ENCODE data around the gene STK26. TPM values are rescaled to one million over a fixed set of nuclear protein-coding genes. Genes with fewer than 3 reads are reported as not detected.
A peak's percentile ranks its signal among the peaks of the same experiment; 100 is the strongest.

Gene STK26
- total and polyA plus RNA-seq, 4 donors = 9.1 to 16.4 (median 11.1) TPM

DNA sequence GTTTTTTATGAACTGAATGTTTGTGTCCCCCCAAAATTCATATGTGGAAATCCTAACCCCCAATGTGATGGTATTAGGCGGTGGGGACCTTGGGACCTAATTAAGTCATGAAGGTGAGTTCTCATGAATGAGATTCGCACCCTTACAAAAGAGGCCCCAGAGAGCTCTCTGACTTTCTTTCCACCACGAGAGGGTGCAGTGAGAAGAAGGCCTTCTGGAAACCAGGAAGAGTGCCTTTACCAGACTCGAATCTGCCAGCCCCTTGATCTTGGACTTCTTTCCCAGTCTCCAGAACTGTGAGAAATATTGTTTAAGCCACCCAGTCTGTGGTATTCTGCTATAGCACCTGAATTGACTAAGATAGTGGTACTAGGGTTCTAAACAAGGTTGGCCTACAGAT is 40.8 kb downstream of the STK26 start:
- WGBS, 2 donors = 61 to 98% methylated on average over 4 of the region's 4 CpGs
- no peak for TF ChIP-seq CTCF (IDR thresholded peaks at IDR 0.05; ENCODE audit: control extremely low read depth, extremely low read depth)
- no peak for DNase-seq

GRCh38 chrX:132068405-132068804 is 45.3 kb downstream of the STK26 start:
- no peak for ATAC-seq (ENCODE audit: insufficient read depth, low FRiP score)
- DNase-seq = no peak
- H3K9ac ChIP-seq (ENCODE audit: insufficient read depth in 1 of 2, low read length in 2 of 2) = no peak overlapping the region
- H3K9me3 ChIP-seq (ENCODE audit: control insufficient read depth in 4 of 4, insufficient read depth in 3 of 4, low read length in 3 of 4) = no peaks in the 10 kb centered on the region
- no peak for TF ChIP-seq CTCF (IDR thresholded peaks at IDR 0.05; ENCODE audit: control extremely low read depth, extremely low read depth)
- WGBS, 2 donors = 64 to 95% methylated on average over 1 of the region's 1 CpG
- H3K27me3 ChIP-seq (ENCODE audit: control insufficient read depth in 3 of 3, insufficient read depth in 3 of 3, low read length in 2 of 3) = peaks cover 0 to 61% (median 26%) of the 10 kb centered on the region in 3 donors
- no peaks in the 10 kb centered on the region for H3K4me1 ChIP-seq (ENCODE audit: control insufficient read depth in 5 of 5, insufficient read depth in 5 of 5, low read length in 5 of 5)
- H3K36me3 ChIP-seq (ENCODE audit: control insufficient read depth in 4 of 4, insufficient read depth in 4 of 4, low read length in 4 of 4) = no peaks in the 10 kb centered on the region
- no peak overlapping the region for H3K4me3 ChIP-seq
- H3K27ac ChIP-seq (ENCODE audit: low read depth in 1 of 2, low read length in 1 of 2) = no peak overlapping the region

More for the DNA sequence above, 40.8 kb downstream of the STK26 start:
- no peak overlapping the region for H3K4me3 ChIP-seq
- no peaks in the 10 kb centered on the region for H3K9me3 ChIP-seq (ENCODE audit: control insufficient read depth in 4 of 4, insufficient read depth in 3 of 4, low read length in 3 of 4)
- H3K36me3 ChIP-seq (ENCODE audit: control insufficient read depth in 4 of 4, insufficient read depth in 4 of 4, low read length in 4 of 4) = no peaks in the 10 kb centered on the region
- ATAC-seq (ENCODE audit: insufficient read depth, low FRiP score) = no peak
- no peak overlapping the region for H3K9ac ChIP-seq (ENCODE audit: insufficient read depth in 1 of 2, low read length in 2 of 2)
- H3K27me3 ChIP-seq (ENCODE audit: control insufficient read depth in 3 of 3, insufficient read depth in 3 of 3, low read length in 2 of 3) = peaks cover 0 to 50% (median 39%) of the 10 kb centered on the region in 3 donors
- H3K27ac ChIP-seq (ENCODE audit: low read depth in 1 of 2, low read length in 1 of 2) = no peak overlapping the region
- no peaks in the 10 kb centered on the region for H3K4me1 ChIP-seq (ENCODE audit: control insufficient read depth in 5 of 5, insufficient read depth in 5 of 5, low read length in 5 of 5)

GRCh38 chrX:132071254-132071653 is 48.2 kb downstream of the STK26 start:
- Histone ChIP-seq H3K4me1 (ENCODE audit: control insufficient read depth in 5 of 5, insufficient read depth in 5 of 5, low read length in 5 of 5) (no peaks in the 10 kb centered on the region), H3K27ac (ENCODE audit: low read depth in 1 of 2, low read length in 1 of 2) (no peak overlapping the region), H3K9ac (ENCODE audit: insufficient read depth in 1 of 2, low read length in 2 of 2) (no peak overlapping the region), H3K27me3 (ENCODE audit: control insufficient read depth in 3 of 3, insufficient read depth in 3 of 3, low read length in 2 of 3) (peaks cover 0 to 61% (median 20%) of the 10 kb centered on the region in 3 donors), H3K36me3 (ENCODE audit: control insufficient read depth in 4 of 4, insufficient read depth in 4 of 4, low read length in 4 of 4) (no peaks in the 10 kb centered on the region), H3K9me3 (ENCODE audit: control insufficient read depth in 4 of 4, insufficient read depth in 3 of 4, low read length in 3 of 4) (no peaks in the 10 kb centered on the region), H3K4me3 (no peak overlapping the region)
- TF ChIP-seq CTCF (IDR thresholded peaks at IDR 0.05; ENCODE audit: control extremely low read depth, extremely low read depth) = no peak
- ATAC-seq (ENCODE audit: insufficient read depth, low FRiP score) (no peak), DNase-seq (peak in 2 of 3 donors; percentile 1 to 35)

DNA sequence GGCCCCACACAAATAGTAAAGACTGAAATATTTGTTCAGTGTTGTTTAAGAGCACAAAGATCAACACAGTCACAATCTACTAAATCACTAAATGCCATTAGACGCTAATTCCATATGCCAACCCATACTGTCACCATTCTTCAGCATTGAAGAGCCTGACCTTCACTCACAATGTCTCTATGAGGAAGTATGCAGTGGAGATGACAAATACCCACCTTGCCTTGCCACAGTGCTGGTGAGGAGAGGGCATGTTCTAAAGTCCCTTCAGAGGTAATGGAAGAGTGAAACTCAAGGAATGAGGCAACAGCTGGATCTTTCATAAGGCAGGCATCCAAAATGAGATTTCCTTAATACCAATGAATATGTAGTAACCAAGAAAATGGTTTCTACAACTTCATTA is 54.3 kb downstream of the STK26 start:
- no peaks in the 10 kb centered on the region for H3K36me3 ChIP-seq (ENCODE audit: control insufficient read depth in 4 of 4, insufficient read depth in 4 of 4, low read length in 4 of 4)
- no peak for ATAC-seq (ENCODE audit: insufficient read depth, low FRiP score)

More for the DNA sequence above, 54.3 kb downstream of the STK26 start:
- no peak for TF ChIP-seq CTCF (IDR thresholded peaks at IDR 0.05; ENCODE audit: control extremely low read depth, extremely low read depth)
- H3K4me1 ChIP-seq (ENCODE audit: control insufficient read depth in 5 of 5, insufficient read depth in 5 of 5, low read length in 5 of 5) = no peaks in the 10 kb centered on the region
- no peak overlapping the region for H3K9ac ChIP-seq (ENCODE audit: insufficient read depth in 1 of 2, low read length in 2 of 2)
- WGBS, 2 donors = 77 to 78% methylated on average over 1 of the region's 1 CpG
- H3K27ac ChIP-seq (ENCODE audit: low read depth in 1 of 2, low read length in 1 of 2) = no peak overlapping the region
- peaks cover 2 to 76% (median 16%) of the 10 kb centered on the region in 3 donors for H3K27me3 ChIP-seq (ENCODE audit: control insufficient read depth in 3 of 3, insufficient read depth in 3 of 3, low read length in 2 of 3)
- DNase-seq = no peak
- no peaks in the 10 kb centered on the region for H3K9me3 ChIP-seq (ENCODE audit: control insufficient read depth in 4 of 4, insufficient read depth in 3 of 4, low read length in 3 of 4)
- H3K4me3 ChIP-seq = no peak overlapping the region
